ENCODE data around the gene TMBIM6. TPM values are rescaled to one million over a fixed set of nuclear protein-coding genes. Genes with fewer than 3 reads are reported as not detected.
"Not testable (repeated sequence)": the region's sequence is repeated elsewhere in the genome, so short reads cannot be mapped to it uniquely, and the experiment has no call there.

TMBIM6 gene
- total RNA-seq, 4 donors from 2014 or later: 292 to 468 (median 377) TPM

DNA sequence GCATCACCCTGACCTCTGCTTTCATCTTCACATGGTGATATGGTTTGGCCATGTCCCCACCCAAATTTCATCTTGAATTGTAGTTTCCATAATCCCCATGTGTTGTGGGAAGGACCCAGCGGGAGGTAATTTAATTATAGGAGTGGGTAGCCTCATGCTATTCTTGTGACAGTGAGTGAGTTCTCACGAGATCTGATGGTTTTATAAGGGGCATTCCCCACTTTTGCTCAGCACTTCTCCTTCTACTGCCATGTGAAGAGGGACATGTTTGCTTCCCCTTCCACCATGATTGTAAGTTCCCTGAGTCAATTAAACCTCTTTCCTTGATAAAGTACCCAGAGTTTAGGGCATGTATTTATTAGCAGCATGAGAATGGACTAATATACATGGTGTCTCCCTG lies 38.2 kb downstream of the TMBIM6 start:
- Histone ChIP-seq H3K9me3 (no peaks in the 10 kb centered on the region), H3K27me3 (no peaks in the 10 kb centered on the region), H3K27ac (no peak overlapping the region), H3K4me1 (peaks cover 25% of the 10 kb centered on the region), H3K36me3 (no peaks in the 10 kb centered on the region), H3K4me3 (no peak overlapping the region)
- TF ChIP-seq, protein P1, sequence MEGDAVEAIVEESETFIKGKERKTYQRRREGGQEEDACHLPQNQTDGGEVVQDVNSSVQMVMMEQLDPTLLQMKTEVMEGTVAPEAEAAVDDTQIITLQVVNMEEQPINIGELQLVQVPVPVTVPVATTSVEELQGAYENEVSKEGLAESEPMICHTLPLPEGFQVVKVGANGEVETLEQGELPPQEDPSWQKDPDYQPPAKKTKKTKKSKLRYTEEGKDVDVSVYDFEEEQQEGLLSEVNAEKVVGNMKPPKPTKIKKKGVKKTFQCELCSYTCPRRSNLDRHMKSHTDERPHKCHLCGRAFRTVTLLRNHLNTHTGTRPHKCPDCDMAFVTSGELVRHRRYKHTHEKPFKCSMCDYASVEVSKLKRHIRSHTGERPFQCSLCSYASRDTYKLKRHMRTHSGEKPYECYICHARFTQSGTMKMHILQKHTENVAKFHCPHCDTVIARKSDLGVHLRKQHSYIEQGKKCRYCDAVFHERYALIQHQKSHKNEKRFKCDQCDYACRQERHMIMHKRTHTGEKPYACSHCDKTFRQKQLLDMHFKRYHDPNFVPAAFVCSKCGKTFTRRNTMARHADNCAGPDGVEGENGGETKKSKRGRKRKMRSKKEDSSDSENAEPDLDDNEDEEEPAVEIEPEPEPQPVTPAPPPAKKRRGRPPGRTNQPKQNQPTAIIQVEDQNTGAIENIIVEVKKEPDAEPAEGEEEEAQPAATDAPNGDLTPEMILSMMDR (IDR thresholded peaks at IDR 0.05): no peak
- TF ChIP-seq EP300 (IDR thresholded peaks at IDR 0.05) (no peak), POLR2A (IDR thresholded peaks at IDR 0.05) (no peak), POLR2AphosphoS5 (IDR thresholded peaks at IDR 0.05) (no peak)
- no peak for DNase-seq (ENCODE audit: low spot score in 2 of 2)
- 86% methylated on average over 2 of the region's 2 CpGs for WGBS

DNA sequence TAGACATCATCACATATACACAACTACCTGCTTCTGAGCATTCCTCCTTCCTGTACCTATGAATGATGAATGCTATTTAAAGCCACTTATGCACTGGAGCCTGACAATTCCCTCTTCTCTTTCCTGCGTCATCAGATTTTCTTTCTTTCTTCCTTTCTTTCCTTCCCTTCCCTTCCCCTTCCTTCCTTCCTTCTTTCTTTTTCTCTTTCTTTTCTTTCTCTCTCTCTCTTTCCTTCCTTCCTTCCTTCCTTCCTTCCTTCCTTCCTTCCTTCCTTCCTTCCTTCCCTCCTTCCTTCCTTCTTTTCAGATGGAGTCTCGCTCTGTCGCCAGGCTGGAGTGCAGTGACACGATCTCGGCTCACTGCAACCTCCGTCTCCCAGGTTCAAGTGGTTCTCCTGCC lies 39.6 kb downstream of the TMBIM6 start:
- not testable (repeated sequence) for H3K27me3 ChIP-seq; H3K9me3 ChIP-seq; H3K4me3 ChIP-seq; H3K36me3 ChIP-seq; H3K27ac ChIP-seq; DNase-seq (ENCODE audit: low spot score in 2 of 2)
- WGBS: 91% methylated on average over 6 of the region's 6 CpGs
- H3K4me1 ChIP-seq: peaks cover 25% of the 10 kb centered on the region

DNA sequence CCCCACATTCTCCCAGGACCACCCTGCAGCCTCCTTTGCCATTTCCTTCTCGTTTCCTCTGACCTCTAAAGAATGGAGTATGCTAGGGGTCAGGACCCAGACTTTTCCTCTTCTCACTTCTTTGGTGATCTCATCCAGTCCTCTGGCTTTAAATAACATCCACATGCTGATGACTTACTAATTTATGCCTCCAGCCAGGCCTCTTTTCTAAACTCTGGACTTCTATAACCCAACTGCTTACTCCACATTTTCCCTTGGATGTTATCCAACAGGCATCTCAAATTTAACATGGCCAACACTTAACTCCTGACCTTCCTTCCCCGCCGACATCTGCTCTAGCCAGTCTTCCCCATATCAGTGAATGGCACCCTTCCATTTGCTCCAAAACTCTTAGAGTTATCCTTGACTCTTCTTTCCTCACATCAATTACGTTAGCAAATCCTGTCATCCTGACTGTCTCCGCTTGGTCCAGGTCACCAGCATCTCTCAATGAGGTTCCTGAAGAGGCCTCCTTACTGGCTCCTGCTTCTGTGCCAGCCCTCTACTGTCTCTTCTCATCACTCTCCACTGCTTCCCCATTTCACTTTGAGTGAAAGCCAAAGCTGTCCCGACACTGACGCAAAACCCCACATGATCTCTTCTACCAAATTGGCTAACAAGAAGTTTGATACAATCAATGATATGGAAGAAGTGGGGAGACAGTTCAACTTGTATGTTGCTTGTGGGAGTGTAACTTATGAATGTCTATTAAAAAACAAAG lies 42.7 kb downstream of the TMBIM6 start:
- 37% methylated on average over 7 of the region's 7 CpGs for WGBS
- DNase-seq (ENCODE audit: low spot score in 2 of 2): no peak
- TF ChIP-seq, protein P1 (IDR thresholded peaks at IDR 0.05): no peak
- TF ChIP-seq POLR2AphosphoS5 (IDR thresholded peaks at IDR 0.05) (no peak), POLR2A (IDR thresholded peaks at IDR 0.05) (no peak), EP300 (IDR thresholded peaks at IDR 0.05) (no peak)
- Histone ChIP-seq H3K4me3 (no peak overlapping the region), H3K4me1 (peaks cover 11% of the 10 kb centered on the region), H3K27ac (peak overlapping the region; percentile 20), H3K9me3 (no peaks in the 10 kb centered on the region), H3K27me3 (no peaks in the 10 kb centered on the region), H3K36me3 (no peaks in the 10 kb centered on the region)

DNA sequence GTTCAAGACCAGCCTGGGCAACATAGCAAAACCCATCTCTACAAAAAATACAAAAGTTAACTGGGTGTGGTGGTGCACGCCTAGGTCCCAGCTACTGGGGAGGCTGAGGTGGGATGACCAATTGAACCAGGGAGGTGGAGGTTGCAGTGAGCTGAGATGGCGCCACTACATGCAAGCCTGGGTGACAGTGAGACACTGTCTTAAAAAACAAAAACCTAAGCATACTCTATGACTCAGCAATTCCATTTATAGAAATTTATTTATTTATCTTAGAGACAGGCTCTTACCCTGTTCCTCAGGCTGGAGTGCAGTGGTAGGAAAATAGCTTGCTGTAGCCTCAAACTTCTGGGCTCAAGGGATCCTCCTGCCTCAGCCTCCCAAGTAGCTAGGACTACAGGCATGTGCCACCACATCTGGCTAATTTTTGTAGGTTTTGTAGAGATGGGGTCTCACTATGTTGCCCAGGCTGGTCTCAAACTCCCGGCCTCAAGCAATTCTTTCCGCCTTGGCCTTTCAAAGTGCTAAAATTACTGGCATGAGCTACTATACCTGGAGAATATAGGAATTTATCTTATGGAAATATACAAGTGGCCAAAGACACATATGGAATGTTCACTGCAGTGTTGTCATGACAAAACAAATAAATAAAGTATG lies 43.5 kb downstream of the TMBIM6 start:
- Histone ChIP-seq H3K4me1 (peaks cover 11% of the 10 kb centered on the region), H3K9me3 (no peaks in the 10 kb centered on the region), H3K4me3 (no peak overlapping the region), H3K36me3 (no peaks in the 10 kb centered on the region), H3K27ac (no peak overlapping the region), H3K27me3 (no peaks in the 10 kb centered on the region)
- 73% methylated on average over 4 of the region's 4 CpGs for WGBS
- no peak for DNase-seq (ENCODE audit: low spot score in 2 of 2)
- TF ChIP-seq, protein P1 (IDR thresholded peaks at IDR 0.05): no peak
- TF ChIP-seq POLR2AphosphoS5 (IDR thresholded peaks at IDR 0.05): no peak
- no peak for TF ChIP-seq EP300 (IDR thresholded peaks at IDR 0.05)
- no peak for TF ChIP-seq POLR2A (IDR thresholded peaks at IDR 0.05)

DNA sequence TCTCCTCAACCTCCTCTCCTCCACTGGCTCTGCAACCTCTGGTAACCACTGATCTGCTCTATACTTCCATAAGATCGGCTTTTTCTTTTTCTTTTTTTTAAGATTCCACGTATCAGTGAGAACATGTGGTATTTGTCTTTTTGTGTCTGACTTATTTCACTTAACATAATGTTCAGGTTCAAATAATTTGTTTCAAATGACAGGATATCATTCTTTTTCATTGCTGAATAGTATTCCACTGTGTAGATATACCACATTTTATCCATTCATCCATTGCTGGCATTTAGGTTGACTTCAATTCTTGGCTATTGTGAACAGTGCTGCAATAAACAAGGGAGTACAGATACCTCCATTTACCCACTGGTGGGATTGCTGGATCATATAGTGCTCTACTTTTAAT lies 46.3 kb downstream of the TMBIM6 start:
- H3K4me3 ChIP-seq: no peak overlapping the region
- no peak for DNase-seq (ENCODE audit: low spot score in 2 of 2)
- H3K36me3 ChIP-seq: peaks cover 13% of the 10 kb centered on the region
- 91% methylated on average over 2 of the region's 2 CpGs for WGBS
- TF ChIP-seq EP300 (IDR thresholded peaks at IDR 0.05): no peak
- TF ChIP-seq POLR2A (IDR thresholded peaks at IDR 0.05): no peak
- TF ChIP-seq, protein P1 (IDR thresholded peaks at IDR 0.05): no peak
- TF ChIP-seq POLR2AphosphoS5 (IDR thresholded peaks at IDR 0.05): no peak
- no peak overlapping the region for H3K27ac ChIP-seq
- H3K27me3 ChIP-seq: no peaks in the 10 kb centered on the region
- H3K9me3 ChIP-seq: no peaks in the 10 kb centered on the region
- H3K4me1 ChIP-seq: peaks cover 11% of the 10 kb centered on the region
